ENCODE results near the gene DENND2A. TPM values are rescaled to one million over a fixed set of nuclear protein-coding genes. Genes with fewer than 3 reads are reported as not detected.
A peak's percentile ranks its signal among the peaks of the same experiment; 100 is the strongest.

Gene DENND2A
- total RNA-seq, 6 donors from 2014 or later: 4.1 to 27.8 (median 12.1) TPM

DNA sequence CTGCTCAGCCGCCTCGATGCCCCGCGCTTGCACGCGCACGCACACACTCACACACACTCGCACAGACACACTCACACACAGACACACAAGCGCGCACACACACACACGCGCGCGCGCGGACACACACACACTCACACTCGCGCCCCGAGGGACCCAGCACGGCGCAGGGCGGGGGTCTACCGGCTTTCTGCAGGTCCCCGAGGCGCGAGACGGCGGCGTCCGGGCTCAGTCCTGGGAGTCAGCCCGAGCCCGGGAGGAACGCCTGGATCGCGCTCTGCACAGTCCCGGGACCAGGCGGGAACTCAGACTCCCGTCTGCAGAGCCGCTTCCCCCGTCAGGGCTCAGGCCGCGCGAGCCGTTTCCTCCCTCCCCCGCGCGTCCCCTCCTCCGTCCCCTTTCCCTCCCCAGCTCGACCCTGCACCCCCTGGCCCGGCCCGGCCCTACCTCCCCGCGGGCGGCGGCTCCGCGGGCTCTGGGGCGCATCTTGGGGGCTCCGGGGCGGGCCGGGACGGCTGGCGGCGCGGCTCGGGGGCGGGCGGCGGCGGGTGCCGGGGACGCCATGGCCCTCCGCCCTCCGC lies 464 bp downstream of the DENND2A start:
- Histone ChIP-seq H3K9me3 (no peaks in the 10 kb centered on the region), H3K27me3 (peaks cover 0 to 18% (median 7%) of the 10 kb centered on the region in 4 donors), H3K36me3 (no peaks in the 10 kb centered on the region), H3K27ac (peak overlapping the region; percentile 75 to 86 (median 80)), H3K4me1 (peaks cover 18 to 31% (median 26%) of the 10 kb centered on the region in 4 donors), H3K4me3 (peak overlapping the region; percentile 38 to 59 (median 53))
- ATAC-seq (ENCODE audit: low FRiP score in 2 of 2): peak; percentile 19 to 25
- DNase-seq: peak in 1 of 2 donors; percentile 88
- TF ChIP-seq POLR2AphosphoS5 (IDR thresholded peaks at IDR 0.05) (no peak), EP300 (IDR thresholded peaks at IDR 0.05) (no peak), POLR2A (IDR thresholded peaks at IDR 0.05) (no peak)
- TF ChIP-seq, protein P1, sequence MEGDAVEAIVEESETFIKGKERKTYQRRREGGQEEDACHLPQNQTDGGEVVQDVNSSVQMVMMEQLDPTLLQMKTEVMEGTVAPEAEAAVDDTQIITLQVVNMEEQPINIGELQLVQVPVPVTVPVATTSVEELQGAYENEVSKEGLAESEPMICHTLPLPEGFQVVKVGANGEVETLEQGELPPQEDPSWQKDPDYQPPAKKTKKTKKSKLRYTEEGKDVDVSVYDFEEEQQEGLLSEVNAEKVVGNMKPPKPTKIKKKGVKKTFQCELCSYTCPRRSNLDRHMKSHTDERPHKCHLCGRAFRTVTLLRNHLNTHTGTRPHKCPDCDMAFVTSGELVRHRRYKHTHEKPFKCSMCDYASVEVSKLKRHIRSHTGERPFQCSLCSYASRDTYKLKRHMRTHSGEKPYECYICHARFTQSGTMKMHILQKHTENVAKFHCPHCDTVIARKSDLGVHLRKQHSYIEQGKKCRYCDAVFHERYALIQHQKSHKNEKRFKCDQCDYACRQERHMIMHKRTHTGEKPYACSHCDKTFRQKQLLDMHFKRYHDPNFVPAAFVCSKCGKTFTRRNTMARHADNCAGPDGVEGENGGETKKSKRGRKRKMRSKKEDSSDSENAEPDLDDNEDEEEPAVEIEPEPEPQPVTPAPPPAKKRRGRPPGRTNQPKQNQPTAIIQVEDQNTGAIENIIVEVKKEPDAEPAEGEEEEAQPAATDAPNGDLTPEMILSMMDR (IDR thresholded peaks at IDR 0.05): no peak
- 2 to 4% methylated on average over 8 to 33 of the region's 74 CpGs for WGBS, 2 donors

DNA sequence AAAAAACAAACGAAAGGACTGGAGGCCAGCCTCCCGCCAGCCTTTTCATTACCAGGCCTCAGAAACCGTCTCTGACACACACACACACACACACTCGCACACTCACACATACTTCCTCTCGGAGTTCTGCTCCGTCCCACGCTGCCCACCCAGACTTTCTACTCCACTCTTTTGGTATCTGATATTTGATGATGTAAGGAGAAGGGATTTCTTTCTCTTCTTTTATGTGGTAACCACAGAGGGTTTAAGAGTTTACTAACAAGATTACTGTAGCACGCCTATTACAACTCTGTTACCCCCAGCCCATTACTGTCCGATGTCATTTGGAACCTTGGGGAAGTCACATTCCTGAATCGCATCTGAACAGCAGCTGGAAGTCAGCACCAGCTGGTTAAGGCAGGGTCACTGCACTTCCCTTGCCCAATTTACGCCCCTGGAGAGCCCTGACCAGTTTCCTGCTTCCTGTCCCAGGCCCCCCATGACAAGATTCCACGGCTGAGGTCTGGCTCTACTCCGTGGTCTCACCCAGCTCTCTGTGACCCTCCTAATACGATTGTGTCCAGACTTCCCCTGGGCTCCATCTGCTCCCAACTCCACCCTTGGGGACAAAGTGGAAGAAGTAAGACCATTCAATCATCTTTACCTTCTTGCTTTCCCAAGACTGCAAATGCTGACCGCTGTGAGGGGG lies 1.1 kb downstream of the DENND2A start:
- ATAC-seq (ENCODE audit: low FRiP score in 2 of 2): peak; percentile 42 to 44
- TF ChIP-seq POLR2AphosphoS5 (IDR thresholded peaks at IDR 0.05) (peak in 1 of 2 donors; percentile 61), POLR2A (IDR thresholded peaks at IDR 0.05) (no peak)
- Histone ChIP-seq H3K4me3 (peak overlapping the region; percentile 38 to 59 (median 53)), H3K27ac (peak overlapping the region; percentile 75 to 86 (median 80)), H3K9me3 (no peaks in the 10 kb centered on the region), H3K4me1 (peaks cover 18 to 31% (median 26%) of the 10 kb centered on the region in 4 donors), H3K36me3 (no peaks in the 10 kb centered on the region), H3K27me3 (peaks cover 0 to 18% (median 7%) of the 10 kb centered on the region in 4 donors)
- WGBS, 2 donors: 14 to 20% methylated on average over 13 to 15 of the region's 15 CpGs
- DNase-seq: no peak

DNA sequence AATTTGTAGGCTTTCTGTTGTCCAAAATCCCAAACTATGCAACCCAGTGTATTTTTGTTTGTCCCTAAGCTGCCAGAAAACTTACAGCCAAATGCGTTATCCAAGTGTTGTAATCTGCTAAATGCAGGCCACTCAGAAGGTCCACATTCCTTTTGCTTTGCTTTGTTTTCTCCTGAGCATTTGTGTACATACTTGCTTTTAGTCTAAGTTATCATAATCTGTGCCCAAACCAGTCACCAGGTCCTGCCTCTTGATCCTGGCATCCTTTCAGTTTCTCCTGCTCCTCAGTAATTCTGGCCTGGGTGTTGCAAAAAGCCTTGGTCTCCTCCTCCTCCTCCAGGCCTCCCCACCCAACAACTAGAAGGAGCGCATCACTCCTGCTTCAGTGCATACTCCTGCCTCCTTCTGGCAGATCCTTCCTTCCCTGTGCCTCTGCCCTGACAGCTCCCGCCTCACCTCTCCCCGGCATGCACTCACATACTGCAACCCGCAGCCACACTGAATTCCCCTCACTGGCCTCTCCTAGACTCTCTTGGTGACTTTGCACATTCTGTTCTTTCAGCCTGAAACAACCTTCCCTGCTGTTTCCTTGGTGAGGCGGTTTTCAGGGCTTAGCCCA lies 2.3 kb downstream of the DENND2A start:
- ATAC-seq (ENCODE audit: low FRiP score in 2 of 2) (peak; percentile 35 to 68), DNase-seq (no peak)
- peaks cover 0 to 18% (median 7%) of the 10 kb centered on the region in 4 donors for H3K27me3 ChIP-seq
- TF ChIP-seq POLR2AphosphoS5 (IDR thresholded peaks at IDR 0.05) (no peak), POLR2A (IDR thresholded peaks at IDR 0.05) (no peak), EP300 (IDR thresholded peaks at IDR 0.05) (no peak)
- TF ChIP-seq, protein P1 (IDR thresholded peaks at IDR 0.05): no peak
- H3K36me3 ChIP-seq: no peaks in the 10 kb centered on the region
- 68 to 70% methylated on average over 6 of the region's 6 CpGs for WGBS, 2 donors
- peaks cover 18 to 31% (median 26%) of the 10 kb centered on the region in 4 donors for H3K4me1 ChIP-seq
- peak overlapping the region in 2 of 4 donors; percentile 51 to 59 for H3K4me3 ChIP-seq
- no peaks in the 10 kb centered on the region for H3K9me3 ChIP-seq
- peak overlapping the region in 3 of 4 donors; percentile 26 to 85 (median 75) for H3K27ac ChIP-seq

DNA sequence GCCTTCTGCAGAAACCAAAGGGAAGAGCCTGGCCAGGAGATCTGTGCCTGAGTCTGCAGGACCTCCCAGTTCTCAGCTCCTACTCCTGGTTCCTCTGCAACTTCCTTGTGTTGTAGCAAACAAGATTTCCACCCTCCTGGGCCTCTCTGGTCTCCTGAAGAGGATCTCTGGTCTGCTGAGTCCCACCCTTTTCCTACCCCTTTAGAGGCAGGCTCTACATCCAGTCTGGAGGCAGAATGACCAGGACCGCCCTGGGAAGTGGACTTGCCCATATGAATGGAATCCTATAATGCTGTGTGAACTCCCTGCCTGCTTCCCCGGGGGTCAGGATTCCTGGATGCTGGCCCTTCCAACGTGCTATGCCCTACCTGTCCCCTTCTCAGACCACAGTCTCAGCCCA lies 3.2 kb downstream of the DENND2A start:
- no peak overlapping the region for H3K4me3 ChIP-seq
- TF ChIP-seq EP300 (IDR thresholded peaks at IDR 0.05) (no peak), POLR2AphosphoS5 (IDR thresholded peaks at IDR 0.05) (no peak), POLR2A (IDR thresholded peaks at IDR 0.05) (no peak)
- TF ChIP-seq, protein P1 (IDR thresholded peaks at IDR 0.05): no peak
- H3K27me3 ChIP-seq: peaks cover 0 to 18% (median 7%) of the 10 kb centered on the region in 4 donors
- H3K9me3 ChIP-seq: no peaks in the 10 kb centered on the region
- peak overlapping the region in 2 of 4 donors; percentile 19 to 67 for H3K27ac ChIP-seq
- DNase-seq (no peak), ATAC-seq (ENCODE audit: low FRiP score in 2 of 2) (no peak)
- peaks cover 18 to 31% (median 26%) of the 10 kb centered on the region in 4 donors for H3K4me1 ChIP-seq
- 74 to 84% methylated on average over 3 of the region's 3 CpGs for WGBS, 2 donors
- H3K36me3 ChIP-seq: no peaks in the 10 kb centered on the region

DNA sequence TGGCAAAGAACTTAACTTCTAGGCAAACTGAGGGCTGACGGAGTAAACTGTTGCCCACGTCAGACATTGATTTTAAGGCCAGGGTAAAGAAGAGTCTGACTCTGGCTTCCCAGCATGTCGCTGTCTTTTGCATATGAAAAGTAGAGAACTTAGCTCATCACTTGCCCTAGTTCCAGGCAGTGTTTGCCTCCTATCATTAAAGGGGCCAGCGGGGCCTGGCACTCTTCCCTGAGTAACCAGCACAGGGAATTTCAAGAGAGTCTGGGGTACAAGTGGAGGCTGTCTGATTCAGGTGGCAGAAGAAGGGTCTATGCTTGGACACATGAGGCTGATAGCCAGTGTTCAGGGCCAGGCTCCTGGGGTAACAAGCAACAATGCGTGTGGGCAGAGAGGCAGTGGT lies 4.8 kb downstream of the DENND2A start:
- 77 to 83% methylated on average over 5 of the region's 5 CpGs for WGBS, 2 donors
- H3K27me3 ChIP-seq: peaks cover 0 to 13% (median 5%) of the 10 kb centered on the region in 4 donors
- peak overlapping the region in 3 of 4 donors; percentile 2 to 48 (median 25) for H3K27ac ChIP-seq
- H3K4me3 ChIP-seq: no peak overlapping the region
- H3K4me1 ChIP-seq: peaks cover 15 to 25% (median 21%) of the 10 kb centered on the region in 4 donors
- DNase-seq (no peak), ATAC-seq (ENCODE audit: low FRiP score in 2 of 2) (no peak)
- H3K9me3 ChIP-seq: no peaks in the 10 kb centered on the region
- no peaks in the 10 kb centered on the region for H3K36me3 ChIP-seq
- TF ChIP-seq POLR2A (IDR thresholded peaks at IDR 0.05) (no peak), POLR2AphosphoS5 (IDR thresholded peaks at IDR 0.05) (no peak), EP300 (IDR thresholded peaks at IDR 0.05) (no peak)
- TF ChIP-seq, protein P1 (IDR thresholded peaks at IDR 0.05): no peak
